ENCODE data around the gene XKR8. TPM values are rescaled to one million over a fixed set of nuclear protein-coding genes. Genes with fewer than 3 reads are reported as not detected.

XKR8 gene
- total and polyA plus RNA-seq, 9 of the 15 experiments (the other 6 are each of a cell fraction or from before 2014, with no cell fraction given), result 0.45 to 2.8 (median 1.7) TPM

- in situ Hi-C loops (cut with MboI) (no loop called here), intact Hi-C loops (cut with micrococcal nuclease) (no loop called here)
- peak overlapping the region; percentile 23; the same call in 1 of the 2 replicates for H2AFZ ChIP-seq (ENCODE audit: low read depth, low read length)
- ATAC-seq (peak; percentile 69), FAIRE-seq (no peak), DNase-seq (ENCODE audit: extremely low read depth in 1 of 4, low spot score in 3 of 4) (peak in 2 of 4 experiments; percentile 35 to 36)
- POLR2A ChIA-PET, result interaction anchor here (0.9 to 1.1 kb wide), 3 partner anchors 8 to 720 kb away, joined by 3 read pairs; partner anchors contain the start of gene RNU11
- H3K27me3 ChIP-seq (ENCODE audit: control insufficient read depth in 2 of 2, insufficient read depth in 2 of 2, low read length in 2 of 2), result no peaks in the 10 kb centered on the region
- CTCF ChIA-PET (ENCODE audit: low intra/inter-chr PET ratio), result no interaction called here
- no peak overlapping the region for H3K27ac ChIP-seq (ENCODE audit: extremely low read depth, low read depth, low read length)
- no peak overlapping the region for H3K4me2 ChIP-seq (ENCODE audit: insufficient read depth, low read length)
- no peaks in the 10 kb centered on the region for H3K79me2 ChIP-seq (ENCODE audit: control insufficient read depth, insufficient read depth, low read length)
- no peaks in the 10 kb centered on the region for H3K36me3 ChIP-seq (ENCODE audit: control insufficient read depth, insufficient read depth, low read length)
- no peak overlapping the region for H3K9ac ChIP-seq (ENCODE audit: insufficient read depth in 1 of 2, low read depth in 2 of 2, low read length in 2 of 2)
- no peaks in the 10 kb centered on the region for H3K9me3 ChIP-seq (replicated peaks; ENCODE audit: control insufficient read depth, insufficient read depth, low read depth, low read length)
- no TSS peak for BruUV-seq (replicated peaks)
- H3K4me3 ChIP-seq, result no peak overlapping the region
- peaks cover 0 to 6% of the 10 kb centered on the region in 2 experiments; a peak in 3 of 5 replicates for H3K4me1 ChIP-seq (replicated peaks in 1 of 2; ENCODE audit: control insufficient read depth in 2 of 2, insufficient read depth in 2 of 2, low read length in 2 of 2)
- no peaks in the 10 kb centered on the region for H3K9me1 ChIP-seq (ENCODE audit: control insufficient read depth, insufficient read depth, low read length)
- H4K20me1 ChIP-seq (replicated peaks; ENCODE audit: control insufficient read depth, insufficient read depth, low read length), result no peaks in the 10 kb centered on the region
- 55% methylated on average over 5 of the region's 5 CpGs for WGBS (ENCODE audit: insufficient coverage, low coverage, missing lambda C conversion rate)
- no peak for TF ChIP-seq RFX7 (CRISPR knock-in tag; IDR thresholded peaks at IDR 0.05)
- TF ChIP-seq RAD21 (CRISPR knock-in tag; conservative IDR thresholded peaks at IDR 0.05 in 1 of 2, IDR thresholded peaks at IDR 0.05 in 1 of 2), result peak in 1 of 2 experiments; percentile 24; a peak in 1 of 4 replicates
- TF ChIP-seq SLC30A9 (CRISPR knock-in tag; IDR thresholded peaks at IDR 0.05), result no peak
- TF ChIP-seq ZBTB7A (IDR thresholded peaks at IDR 0.05; ENCODE audit: borderline replicate concordance, control insufficient read depth, low read depth, low read length), result peak; percentile 30; the same call in 1 of the 2 replicates
- TF ChIP-seq RBM25 (IDR thresholded peaks at IDR 0.05; ENCODE audit: low read depth, low read length, severe bottlenecking), result peak; percentile 76
- TF ChIP-seq ZNF121 (CRISPR knock-in tag; conservative IDR thresholded peaks at IDR 0.05), result peak; percentile 99
- TF ChIP-seq CTCF (IDR thresholded peaks at IDR 0.05 in 2 of 3, conservative IDR thresholded peaks at IDR 0.05 in 1 of 3; ENCODE audit: insufficient read depth in 2 of 3, low read depth in 1 of 3, low read length in 3 of 3), result peak; percentile 34 to 40 (median 35); a peak in 4 of 6 replicates
- TF ChIP-seq TFAP4 (CRISPR knock-in tag; IDR thresholded peaks at IDR 0.05; ENCODE audit: borderline replicate concordance), result no peak
- peak; percentile 62; the same call in 1 of the 2 replicates for TF ChIP-seq BCOR (IDR thresholded peaks at IDR 0.05)
- no peak for TF ChIP-seq NKRF (IDR thresholded peaks at IDR 0.05; ENCODE audit: borderline replicate concordance)
- no peak for TF ChIP-seq ZNF224 (CRISPR knock-in tag; IDR thresholded peaks at IDR 0.05)
Observed at GRCh38 chr1:27928216-27928954, 31.4 kb upstream of the XKR8 start.
